ENCODE data around the gene CXCL11. TPM values are rescaled to one million over a fixed set of nuclear protein-coding genes. Genes with fewer than 3 reads are reported as not detected.
A peak's percentile ranks its signal among the peaks of the same experiment; 100 is the strongest.

Gene CXCL11
- total and polyA plus RNA-seq, 2 donors (not counting 1 experiment from before 2014, with no cell fraction given): not detected

GRCh38 chr4:75989846-75990528, 45.9 kb downstream of the CXCL11 start:
- Histone ChIP-seq H3K4me2 (replicated peaks; ENCODE audit: low read depth, low read length, poor library complexity, severe bottlenecking) (peak overlapping the region; percentile 85), H3K79me2 (ENCODE audit: control insufficient read depth, insufficient read depth, low read length) (peaks cover 69% of the 10 kb centered on the region), H3K9me3 (ENCODE audit: control extremely low read depth in 1 of 3, control insufficient read depth in 2 of 3, insufficient read depth in 1 of 3, low read length in 2 of 3) (no peaks in the 10 kb centered on the region), H3K4me1 (ENCODE audit: control insufficient read depth in 2 of 2, insufficient read depth in 2 of 2, low read length in 2 of 2) (peaks cover 28 to 31% of the 10 kb centered on the region in 2 donors), H2AFZ (ENCODE audit: insufficient read depth, low read depth, low read length, poor library complexity, severe bottlenecking) (peak overlapping the region; percentile 83), H3K4me3 (ENCODE audit: control extremely low read depth in 1 of 5, extremely low read depth in 1 of 5, insufficient read depth in 1 of 5, low read depth in 2 of 5, low read length in 4 of 5) (peak overlapping the region; percentile 51 to 88 (median 86)), H4K20me1 (ENCODE audit: control insufficient read depth, insufficient read depth, low read length, poor library complexity, severe bottlenecking) (peaks cover 42% of the 10 kb centered on the region), H3K9ac (ENCODE audit: low read length) (peak overlapping the region; percentile 91), H3K27me3 (replicated peaks in 1 of 4; ENCODE audit: control extremely low read depth in 1 of 4, control insufficient read depth in 3 of 4, insufficient read depth in 4 of 4, low read length in 3 of 4) (no peaks in the 10 kb centered on the region), H3K27ac (ENCODE audit: low read length in 2 of 2) (peak overlapping the region; percentile 59 to 77), H3K36me3 (replicated peaks in 1 of 2; ENCODE audit: control extremely low read depth in 1 of 2, control insufficient read depth in 1 of 2, extremely low read depth in 1 of 2, insufficient read depth in 2 of 2, low read length in 1 of 2) (peaks cover 0 to 3% of the 10 kb centered on the region in 2 experiments)
- no peak for ATAC-seq (ENCODE audit: low read depth)
- no peak for TF ChIP-seq CTCF (IDR thresholded peaks at IDR 0.05)
- TF ChIP-seq EZH2 (IDR thresholded peaks at IDR 0.05; ENCODE audit: borderline replicate concordance, insufficient read depth, low read depth, low read length, poor library complexity, severe bottlenecking): no peak
- intact Hi-C loops (cut with micrococcal nuclease): loop anchor here (1.0 to 5.0 kb wide), 6 partner anchors 50 to 1872 kb away; partner anchors contain the start of genes G3BP2, MRPL1, NUP54 and SCARB2
- 0% methylated on average over 8 of the region's 20 CpGs for WGBS (ENCODE audit: insufficient coverage)
- H3K27me3 Mint-ChIP-seq: peaks cover 9% of the 10 kb centered on the region
- H3K4me1 Mint-ChIP-seq: peaks cover 37% of the 10 kb centered on the region
- ChIA-PET CTCF (interaction anchor here (1.2 to 2.3 kb wide), 4 partner anchors 40 to 94 kb away, joined by 3 to 9 read pairs (median 5); no protein-coding TSS in a partner anchor), POLR2A (no interaction called here)
- H3K27ac Mint-ChIP-seq: peak overlapping the region; percentile 89
- peak overlapping the region; percentile 95 for H3K4me3 Mint-ChIP-seq
- no peaks in the 10 kb centered on the region for H3K9me3 Mint-ChIP-seq (ENCODE audit: insufficient read depth)
- peak; percentile 27 for DNase-seq

GRCh38 chr4:75985116-75985515, 50.8 kb downstream of the CXCL11 start:
- no peaks in the 10 kb centered on the region for H3K27me3 Mint-ChIP-seq
- Histone ChIP-seq H2AFZ (ENCODE audit: insufficient read depth, low read depth, low read length, poor library complexity, severe bottlenecking) (no peak overlapping the region), H3K27ac (ENCODE audit: low read length in 2 of 2) (no peak overlapping the region), H3K36me3 (replicated peaks in 1 of 2; ENCODE audit: control extremely low read depth in 1 of 2, control insufficient read depth in 1 of 2, extremely low read depth in 1 of 2, insufficient read depth in 2 of 2, low read length in 1 of 2) (peaks cover 9 to 19% of the 10 kb centered on the region in 2 experiments), H4K20me1 (ENCODE audit: control insufficient read depth, insufficient read depth, low read length, poor library complexity, severe bottlenecking) (peaks cover 45% of the 10 kb centered on the region), H3K79me2 (ENCODE audit: control insufficient read depth, insufficient read depth, low read length) (peaks cover 56% of the 10 kb centered on the region), H3K4me1 (ENCODE audit: control insufficient read depth in 2 of 2, insufficient read depth in 2 of 2, low read length in 2 of 2) (peaks cover 23 to 24% of the 10 kb centered on the region in 2 donors), H3K9me3 (ENCODE audit: control extremely low read depth in 1 of 3, control insufficient read depth in 2 of 3, insufficient read depth in 1 of 3, low read length in 2 of 3) (no peaks in the 10 kb centered on the region), H3K4me3 (ENCODE audit: control extremely low read depth in 1 of 5, extremely low read depth in 1 of 5, insufficient read depth in 1 of 5, low read depth in 2 of 5, low read length in 4 of 5) (no peak overlapping the region), H3K9ac (ENCODE audit: low read length) (no peak overlapping the region), H3K27me3 (replicated peaks in 1 of 4; ENCODE audit: control extremely low read depth in 1 of 4, control insufficient read depth in 3 of 4, insufficient read depth in 4 of 4, low read length in 3 of 4) (no peaks in the 10 kb centered on the region), H3K4me2 (replicated peaks; ENCODE audit: low read depth, low read length, poor library complexity, severe bottlenecking) (no peak overlapping the region)
- intact Hi-C loops (cut with micrococcal nuclease): no loop called here
- POLR2A ChIA-PET: no interaction called here
- no peak overlapping the region for H3K27ac Mint-ChIP-seq
- DNase-seq: no peak
- 100% methylated on average over 3 of the region's 3 CpGs for WGBS (ENCODE audit: insufficient coverage)
- ATAC-seq (ENCODE audit: low read depth): no peak
- CTCF ChIA-PET: interaction anchor here (1.3 to 2.8 kb wide), 2 partner anchors 9 to 11 kb away, joined by 3 to 9 read pairs; no protein-coding TSS in a partner anchor
- no peaks in the 10 kb centered on the region for H3K9me3 Mint-ChIP-seq (ENCODE audit: insufficient read depth)
- no peak overlapping the region for H3K4me3 Mint-ChIP-seq
- peaks cover 28% of the 10 kb centered on the region for H3K4me1 Mint-ChIP-seq
- no peak for TF ChIP-seq EZH2 (IDR thresholded peaks at IDR 0.05; ENCODE audit: borderline replicate concordance, insufficient read depth, low read depth, low read length, poor library complexity, severe bottlenecking)
- TF ChIP-seq CTCF (IDR thresholded peaks at IDR 0.05): no peak

Data from B cell (primary cell).